Gastrocnemius medialis (tissue), 4 donors: ENCODE results near the gene ARHGAP32.

Experiments used
- CTCF ChIP-seq, 5 experiments: fragments of 450-650 bp in 3 of 5; fragments of 200-600 bp in 2 of 5; sonication (generic) in 2 of 5; IDR thresholded peaks in 4 of 5; conservative IDR thresholded peaks in 1 of 5; 1 replicate in 4 of 5; 2 replicates in 1 of 5; pipeline ENCODE4 v1.5.1; 2016 to 2019; ENCODE audit warnings: antibody characterized with exemption in 5 of 5, mild to moderate bottlenecking in 3 of 5, moderate library complexity in 3 of 5
- POLR2A ChIP-seq, 2 donors: fragments of 450-650 bp; IDR thresholded peaks; one replicate each; pipeline ENCODE4 v1.6.1; 2017; ENCODE audit warnings: antibody characterized with exemption in 2 of 2, mild to moderate bottlenecking in 2 of 2, moderate library complexity in 2 of 2

- TF ChIP-seq POLR2A (IDR thresholded peaks at IDR 0.05) (no peak), CTCF (IDR thresholded peaks at IDR 0.05 in 4 of 5, conservative IDR thresholded peaks at IDR 0.05 in 1 of 5) (no peak)
Measured at GRCh38 chr11:129208863-129209262, 16.7 kb upstream of the ARHGAP32 start.
